Stimulated activated naive CD8-positive, alpha-beta T cell treated with anti-CD3 and anti-CD28 coated beads, Interleukin-15, Interleukin-2, amounts not matched to agents 100 ng/mL and 50 ng/mL, for 24 hours (primary cell): ENCODE data around the gene IFT57.

Experiments
- H3K27ac Mint-ChIP-seq: one replicate; pipeline ENCODE4 v1.8.0; 2021; ENCODE audit warnings: mild to moderate bottlenecking, mixed read lengths
- H3K27me3 Mint-ChIP-seq: one replicate; pipeline ENCODE4 v1.8.0; 2021; ENCODE audit warnings: mixed read lengths
- H3K36me3 Mint-ChIP-seq: one replicate; pipeline ENCODE4 v1.8.0; 2021; ENCODE audit warnings: low read depth, mixed read lengths
- H3K4me1 Mint-ChIP-seq: one replicate; pipeline ENCODE4 v1.8.0; 2021; ENCODE audit warnings: low read depth, mixed read lengths
- H3K4me3 Mint-ChIP-seq: one replicate; pipeline ENCODE4 v1.8.0; 2021; ENCODE audit warnings: mild to moderate bottlenecking, mixed read lengths
- H3K9me3 Mint-ChIP-seq: one replicate; pipeline ENCODE4 v1.8.0; 2021; ENCODE audit warnings: mixed read lengths

The IFT57 gene

DNA sequence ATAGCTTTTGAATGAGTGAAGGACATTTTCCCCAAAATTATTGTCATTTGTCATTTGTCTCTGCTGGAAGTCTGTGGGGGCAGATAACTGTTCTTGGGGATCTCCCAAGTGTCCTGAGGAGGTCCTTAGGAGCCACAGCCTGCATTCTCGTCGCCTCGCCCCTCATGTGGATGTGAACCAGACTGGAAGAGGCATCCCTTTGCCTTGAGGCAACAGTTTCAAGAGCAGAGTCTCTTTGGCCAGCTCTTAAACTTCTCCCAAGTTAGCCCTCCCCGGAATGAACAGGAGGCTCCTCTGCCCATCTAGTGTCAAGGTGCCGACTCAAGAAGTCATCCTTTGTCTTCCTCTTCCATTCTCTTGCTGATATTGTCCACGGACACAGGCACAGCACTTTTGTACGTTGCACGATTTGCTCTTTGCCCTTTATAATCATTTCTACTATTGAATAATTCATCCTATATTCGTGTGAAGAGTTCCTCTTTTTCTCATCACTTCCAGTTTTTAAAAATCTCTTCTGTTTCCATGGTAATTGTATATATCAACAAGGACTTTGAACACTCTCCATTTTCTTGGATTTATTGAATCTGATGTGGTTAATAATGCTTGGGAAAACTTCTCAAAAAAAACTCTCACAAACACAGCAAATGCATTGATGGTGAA, 90.6 kb downstream of the IFT57 start:
- Mint-ChIP-seq H3K27me3 (no peaks in the 10 kb centered on the region), H3K4me1 (peaks cover 92% of the 10 kb centered on the region), H3K4me3 (peak overlapping the region; percentile 65), H3K36me3 (peaks cover 79% of the 10 kb centered on the region), H3K27ac (peak overlapping the region; percentile 84), H3K9me3 (peaks cover 12% of the 10 kb centered on the region)

DNA sequence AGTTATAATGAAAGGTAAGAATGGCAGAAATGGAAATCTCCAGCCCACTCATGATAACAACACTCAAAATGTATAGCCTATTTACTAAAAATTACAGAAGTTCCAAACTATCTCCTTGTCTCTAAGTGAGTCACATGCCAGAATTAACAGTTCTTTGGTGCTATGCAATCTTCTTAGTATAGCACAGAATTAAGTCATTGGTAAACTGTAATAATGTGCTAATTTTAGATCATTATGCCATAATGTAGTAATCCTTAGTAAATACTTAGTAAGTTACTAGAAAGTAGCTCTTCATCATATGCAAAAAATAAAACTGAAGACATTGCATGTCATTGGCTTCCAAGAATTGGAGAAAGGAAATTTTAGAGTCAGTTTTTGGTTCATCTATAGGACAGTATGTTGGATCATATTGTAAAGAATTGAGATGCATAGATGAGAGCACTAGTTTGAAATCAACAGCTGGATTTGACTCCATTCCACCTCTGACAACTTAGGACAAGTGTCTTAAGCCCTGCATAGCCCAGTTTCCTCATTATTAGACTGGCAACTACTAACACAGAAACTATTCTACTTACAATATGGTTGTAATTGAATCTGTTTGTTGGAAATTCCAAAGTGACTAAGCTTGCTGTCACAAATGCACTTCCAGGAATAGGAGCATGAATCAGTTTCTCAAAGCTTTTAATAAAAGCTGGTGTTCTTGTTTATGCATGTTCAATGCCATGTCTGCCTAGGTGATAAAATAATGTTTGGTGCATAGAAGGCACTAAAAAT, 91.3 kb downstream of the IFT57 start:
- Mint-ChIP-seq H3K4me3 (peak overlapping the region; percentile 65), H3K36me3 (peaks cover 76% of the 10 kb centered on the region), H3K27me3 (no peaks in the 10 kb centered on the region), H3K27ac (peak overlapping the region; percentile 84), H3K4me1 (peaks cover 92% of the 10 kb centered on the region), H3K9me3 (peaks cover 7% of the 10 kb centered on the region)

DNA sequence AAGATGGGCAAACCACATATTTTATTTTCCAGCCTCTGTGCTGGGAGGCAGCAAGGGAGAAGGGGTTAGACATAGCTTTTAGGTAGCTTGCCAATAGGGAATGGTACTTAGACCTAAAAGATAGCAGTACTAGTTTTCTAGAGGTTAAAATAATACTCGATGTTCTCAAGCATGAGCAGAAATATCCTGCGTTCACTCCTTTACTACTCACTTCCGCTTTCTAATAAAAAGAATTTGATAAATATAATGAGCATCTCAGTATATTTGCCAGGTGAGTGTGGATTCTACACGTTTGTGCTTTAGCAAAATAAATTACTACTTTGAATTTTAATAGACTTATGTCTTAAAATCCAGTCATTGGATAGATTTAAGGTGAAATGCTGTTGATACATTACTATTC, 92.0 kb downstream of the IFT57 start:
- Mint-ChIP-seq H3K36me3 (peaks cover 75% of the 10 kb centered on the region), H3K4me1 (peaks cover 87% of the 10 kb centered on the region), H3K9me3 (peaks cover 7% of the 10 kb centered on the region), H3K4me3 (peak overlapping the region; percentile 65), H3K27me3 (no peaks in the 10 kb centered on the region), H3K27ac (peak overlapping the region; percentile 84)

DNA sequence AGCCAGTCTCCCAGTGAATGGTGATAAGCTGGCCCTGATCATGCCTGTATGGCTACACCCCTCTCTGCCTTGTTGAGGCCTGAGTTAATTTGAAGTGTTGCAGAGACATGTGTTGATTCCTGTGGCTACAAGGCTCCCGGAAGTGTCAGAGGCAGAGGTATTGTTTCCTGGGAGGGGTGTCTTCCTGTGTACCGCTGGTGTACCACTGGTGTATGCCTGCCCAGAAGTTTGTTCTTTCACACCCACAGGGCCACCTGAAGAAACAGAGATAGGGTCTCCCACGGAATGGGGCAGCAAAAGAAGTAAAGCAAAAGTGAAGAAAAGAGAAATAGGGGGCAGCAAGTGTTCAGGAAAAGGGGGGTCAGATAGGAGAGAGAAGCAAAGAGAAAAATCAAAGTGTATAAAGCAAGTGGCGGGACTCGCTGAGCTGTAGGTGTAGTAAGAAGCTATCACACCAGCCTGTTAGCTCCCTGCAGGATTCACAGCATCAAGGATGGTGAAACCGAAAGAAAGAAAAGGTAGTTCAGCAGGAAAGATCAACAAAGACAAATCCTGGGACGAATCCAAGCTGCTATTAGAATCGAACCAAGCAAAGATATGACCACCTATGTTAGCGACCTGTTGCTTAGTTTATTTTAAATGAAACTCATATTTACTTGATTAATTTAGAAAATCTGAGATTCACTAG, 94.8 kb downstream of the IFT57 start:
- Mint-ChIP-seq H3K36me3 (peaks cover 50% of the 10 kb centered on the region), H3K4me3 (peak overlapping the region; percentile 91), H3K27ac (peak overlapping the region; percentile 96), H3K4me1 (peaks cover 87% of the 10 kb centered on the region), H3K9me3 (peaks cover 7% of the 10 kb centered on the region), H3K27me3 (no peaks in the 10 kb centered on the region)

DNA sequence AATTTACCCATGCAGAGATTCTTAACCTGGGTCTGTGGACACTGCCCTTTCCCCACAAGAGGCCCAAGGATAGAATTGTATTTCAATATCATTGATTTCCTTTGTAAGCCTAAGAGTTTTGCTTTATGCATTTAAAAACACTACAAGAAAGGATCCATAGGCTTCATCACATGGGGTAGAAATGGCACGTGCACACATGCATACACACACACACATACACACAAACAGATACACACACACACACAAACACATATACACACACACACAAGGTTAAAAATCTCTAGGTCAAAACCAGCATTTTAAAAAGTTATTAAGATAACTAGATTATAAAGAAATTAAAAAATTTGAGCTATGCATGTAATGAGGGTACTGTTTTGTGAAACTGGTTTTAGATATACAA, 95.9 kb downstream of the IFT57 start:
- Mint-ChIP-seq H3K9me3 (peaks cover 7% of the 10 kb centered on the region), H3K36me3 (peaks cover 39% of the 10 kb centered on the region), H3K27ac (peak overlapping the region; percentile 100), H3K4me3 (peak overlapping the region; percentile 91), H3K4me1 (peaks cover 81% of the 10 kb centered on the region), H3K27me3 (no peaks in the 10 kb centered on the region)

DNA sequence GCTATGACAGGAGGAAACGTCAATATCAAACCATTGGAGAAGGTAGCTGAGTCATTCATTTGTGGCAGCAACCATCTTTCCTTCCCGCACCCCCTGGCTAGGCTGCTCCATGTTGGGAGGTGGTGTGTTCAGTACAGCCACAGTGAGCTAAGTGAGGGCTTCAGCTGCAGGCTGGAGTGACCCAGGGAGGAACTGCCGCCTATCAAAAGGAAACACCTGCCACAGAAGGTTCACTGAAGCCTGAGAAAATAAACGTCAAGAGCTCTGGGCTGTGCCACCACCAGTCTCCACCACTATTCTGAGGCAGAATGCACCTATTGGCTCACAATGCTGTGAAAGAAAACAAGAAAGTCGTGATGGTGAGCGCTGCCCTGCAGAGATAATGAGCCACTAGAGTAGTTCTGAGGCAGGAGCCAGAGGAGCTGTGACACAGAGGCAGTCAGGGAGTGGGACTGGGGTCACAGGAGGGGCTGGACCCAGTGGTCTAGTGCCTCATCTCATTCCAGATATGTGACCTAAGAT, 96.6 kb downstream of the IFT57 start:
- H3K36me3 Mint-ChIP-seq: peaks cover 36% of the 10 kb centered on the region
- H3K27me3 Mint-ChIP-seq: no peaks in the 10 kb centered on the region
- H3K4me3 Mint-ChIP-seq: peak overlapping the region; percentile 91
- H3K4me1 Mint-ChIP-seq: peaks cover 80% of the 10 kb centered on the region
- peaks cover 7% of the 10 kb centered on the region for H3K9me3 Mint-ChIP-seq
- peak overlapping the region; percentile 100 for H3K27ac Mint-ChIP-seq

DNA sequence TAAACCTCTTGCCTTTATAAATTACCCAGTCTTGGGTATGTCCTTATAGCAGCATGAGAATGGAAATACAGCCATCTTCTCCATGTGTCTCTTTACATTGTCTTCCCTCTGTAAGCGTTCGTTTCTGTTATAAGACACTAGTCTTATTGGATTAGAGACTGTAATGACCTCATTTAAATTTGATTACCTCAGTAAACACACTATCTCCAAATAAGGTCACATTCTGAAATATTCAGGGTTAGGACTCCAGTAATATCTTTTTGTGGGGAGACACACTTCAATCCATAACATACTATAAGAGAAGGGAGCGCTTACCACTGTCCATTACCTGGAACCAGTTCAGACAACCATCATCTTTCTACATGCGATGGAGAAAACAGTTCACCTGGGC, 97.1 kb downstream of the IFT57 start:
- Mint-ChIP-seq H3K27ac (peak overlapping the region; percentile 100), H3K4me3 (peak overlapping the region; percentile 91), H3K4me1 (peaks cover 78% of the 10 kb centered on the region), H3K27me3 (no peaks in the 10 kb centered on the region), H3K36me3 (peaks cover 36% of the 10 kb centered on the region), H3K9me3 (peaks cover 7% of the 10 kb centered on the region)

DNA sequence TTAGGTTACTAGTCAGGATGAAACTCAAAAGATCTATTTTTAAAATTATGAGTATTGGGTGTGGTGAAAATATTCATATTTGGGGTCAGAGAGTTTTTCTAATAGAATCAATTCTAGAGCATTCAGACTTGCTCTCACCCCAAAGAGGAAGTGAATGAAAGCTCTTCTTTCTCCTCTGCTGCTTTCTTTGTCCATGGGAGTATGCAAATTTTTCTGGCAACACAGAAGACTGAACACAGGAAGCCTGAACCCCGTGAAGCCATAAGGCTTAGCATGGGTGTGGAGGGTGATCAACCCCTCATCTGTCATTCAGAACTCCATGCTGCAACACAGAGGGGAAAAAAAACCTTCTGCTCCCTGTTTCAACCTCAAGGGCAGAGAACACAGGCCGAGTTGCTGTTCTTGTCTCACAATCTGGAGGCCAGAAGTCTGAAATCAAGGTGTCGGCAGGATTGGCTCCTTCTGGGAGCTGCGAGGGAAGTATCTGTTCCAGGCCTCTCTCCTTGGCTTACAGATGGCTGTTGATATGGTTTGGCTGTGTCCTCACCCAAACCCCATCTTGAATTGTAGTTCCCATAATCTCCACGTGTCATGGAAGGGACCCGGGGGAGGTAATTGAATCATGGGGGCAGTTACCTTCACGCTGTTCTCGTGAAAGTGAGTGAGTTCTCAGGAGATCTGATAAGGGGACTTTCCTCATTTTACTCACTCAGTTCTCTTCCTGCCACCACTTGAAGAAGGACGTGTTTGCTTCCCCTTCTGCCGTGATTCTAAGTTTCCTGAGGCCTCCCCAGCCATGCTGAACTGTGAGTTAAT, 97.7 kb downstream of the IFT57 start:
- H3K27me3 Mint-ChIP-seq: no peaks in the 10 kb centered on the region
- peaks cover 36% of the 10 kb centered on the region for H3K36me3 Mint-ChIP-seq
- H3K9me3 Mint-ChIP-seq: peaks cover 7% of the 10 kb centered on the region
- H3K4me1 Mint-ChIP-seq: peaks cover 79% of the 10 kb centered on the region
- H3K4me3 Mint-ChIP-seq: peak overlapping the region; percentile 91
- peak overlapping the region; percentile 100 for H3K27ac Mint-ChIP-seq

DNA sequence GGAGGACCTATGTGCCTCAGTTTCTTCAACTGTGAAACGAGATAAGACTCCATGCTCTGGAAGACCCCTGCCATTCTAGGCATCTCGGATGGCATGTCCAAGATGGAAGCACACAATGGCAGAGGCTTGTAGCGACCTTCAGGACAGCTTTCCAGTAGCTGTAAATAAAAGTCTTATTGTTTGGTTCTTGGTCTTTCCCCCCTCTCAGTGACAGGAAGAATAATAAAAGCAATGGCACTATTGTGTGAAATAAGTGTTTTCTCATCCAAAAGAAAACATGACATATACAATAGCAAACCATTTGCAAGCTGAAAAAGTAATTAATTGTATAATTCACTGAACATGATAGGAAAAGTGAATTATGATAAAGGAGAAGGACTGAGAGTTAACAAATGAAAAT, 98.9 kb downstream of the IFT57 start:
- H3K27ac Mint-ChIP-seq: peak overlapping the region; percentile 100
- H3K36me3 Mint-ChIP-seq: peaks cover 24% of the 10 kb centered on the region
- H3K4me3 Mint-ChIP-seq: no peak overlapping the region
- H3K27me3 Mint-ChIP-seq: no peaks in the 10 kb centered on the region
- H3K9me3 Mint-ChIP-seq: peaks cover 3% of the 10 kb centered on the region
- H3K4me1 Mint-ChIP-seq: peaks cover 79% of the 10 kb centered on the region

DNA sequence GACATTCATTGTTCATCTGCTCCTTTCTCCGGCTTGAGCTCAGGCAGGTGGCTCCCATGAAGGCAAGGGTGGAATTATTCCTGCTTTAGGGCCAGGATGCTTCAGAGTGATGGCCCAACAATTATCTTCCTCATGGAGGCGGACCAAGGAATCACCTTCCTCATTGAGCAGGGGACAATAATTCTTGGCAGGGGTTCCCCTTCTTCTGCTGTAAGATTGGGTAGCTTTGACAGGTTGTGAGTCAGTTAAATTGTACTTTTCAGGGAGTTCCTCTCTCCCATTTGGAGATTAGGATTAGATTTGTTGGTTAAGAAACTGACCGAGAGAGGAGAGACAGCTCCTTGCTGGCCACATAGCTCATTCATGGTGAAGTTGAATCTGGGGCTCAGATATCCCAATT, 99.9 kb downstream of the IFT57 start:
- Mint-ChIP-seq H3K4me3 (no peak overlapping the region), H3K27ac (peak overlapping the region; percentile 56), H3K27me3 (no peaks in the 10 kb centered on the region), H3K9me3 (no peaks in the 10 kb centered on the region), H3K4me1 (peaks cover 80% of the 10 kb centered on the region), H3K36me3 (peaks cover 13% of the 10 kb centered on the region)

DNA sequence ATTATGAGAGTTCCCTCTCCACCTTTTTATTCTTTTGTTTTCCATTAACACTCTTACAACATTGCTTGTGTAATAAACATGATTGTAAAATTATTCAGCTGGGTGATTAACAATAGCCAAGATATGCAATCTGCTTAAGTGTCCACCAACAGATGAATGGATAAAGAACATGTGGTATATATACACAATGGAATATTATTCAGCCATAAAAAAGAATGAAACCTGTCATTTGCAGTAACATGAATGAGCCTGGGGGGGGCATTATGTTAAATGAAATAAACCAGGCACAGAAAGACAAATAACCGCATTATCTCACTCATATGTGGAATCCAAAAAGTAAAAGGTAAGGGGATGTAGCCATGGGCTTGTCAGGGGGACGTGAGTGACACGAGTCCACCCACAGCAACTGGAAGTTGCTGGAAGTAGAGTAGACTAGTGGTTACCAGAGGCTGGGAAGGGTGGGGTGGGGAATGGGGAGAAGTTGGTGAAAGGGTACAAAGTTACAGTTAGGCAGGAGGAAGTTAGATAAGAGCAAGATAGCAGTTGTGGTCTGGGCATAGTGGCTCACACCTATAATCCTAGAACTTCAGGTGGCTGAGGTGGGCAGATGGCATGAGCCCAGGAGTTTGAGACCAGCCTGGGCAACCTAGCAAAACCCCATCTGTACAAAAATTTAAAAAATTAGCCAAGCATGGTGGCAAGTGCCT, 102.7 kb downstream of the IFT57 start:
- Mint-ChIP-seq H3K4me3 (no peak overlapping the region), H3K27ac (peak overlapping the region; percentile 67), H3K36me3 (no peaks in the 10 kb centered on the region), H3K27me3 (no peaks in the 10 kb centered on the region), H3K4me1 (peaks cover 68% of the 10 kb centered on the region), H3K9me3 (no peaks in the 10 kb centered on the region)

DNA sequence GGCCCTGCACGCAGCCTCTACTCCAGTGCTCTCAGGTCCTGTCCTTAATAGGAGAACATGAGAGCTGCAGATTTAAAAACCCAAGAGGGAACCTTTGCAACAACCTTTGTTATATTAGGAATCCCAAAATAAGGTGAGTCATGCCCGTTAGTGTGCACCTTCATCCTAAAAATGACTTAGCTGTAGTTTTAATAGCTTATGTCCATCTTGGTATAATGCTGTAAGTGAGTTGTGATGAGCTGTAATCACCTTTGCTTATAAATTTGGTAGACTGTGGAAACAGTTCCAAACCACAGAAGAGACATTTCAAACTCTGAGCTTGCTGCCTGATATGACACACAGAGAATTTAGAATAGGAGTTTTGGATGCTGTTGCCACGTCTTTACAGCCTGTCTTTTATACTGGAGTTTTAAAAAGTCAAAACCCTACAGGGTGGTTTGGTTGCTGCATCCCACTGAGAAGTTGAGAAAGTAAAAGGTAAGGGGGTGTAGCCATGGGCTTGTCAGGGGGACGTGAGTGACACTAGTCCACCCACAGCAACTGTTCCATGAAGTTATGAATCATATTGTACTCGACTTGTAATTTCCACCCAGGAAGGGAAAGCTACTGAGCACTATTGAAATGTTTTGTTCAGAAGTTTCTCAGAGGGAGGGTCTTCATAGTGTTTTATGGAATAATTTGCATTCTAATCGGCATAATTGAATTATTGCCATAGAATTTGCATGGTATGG, 104.0 kb downstream of the IFT57 start:
- Mint-ChIP-seq H3K27ac (peak overlapping the region; percentile 67), H3K9me3 (no peaks in the 10 kb centered on the region), H3K36me3 (no peaks in the 10 kb centered on the region), H3K4me3 (peak overlapping the region; percentile 9), H3K4me1 (peaks cover 54% of the 10 kb centered on the region), H3K27me3 (no peaks in the 10 kb centered on the region)

DNA sequence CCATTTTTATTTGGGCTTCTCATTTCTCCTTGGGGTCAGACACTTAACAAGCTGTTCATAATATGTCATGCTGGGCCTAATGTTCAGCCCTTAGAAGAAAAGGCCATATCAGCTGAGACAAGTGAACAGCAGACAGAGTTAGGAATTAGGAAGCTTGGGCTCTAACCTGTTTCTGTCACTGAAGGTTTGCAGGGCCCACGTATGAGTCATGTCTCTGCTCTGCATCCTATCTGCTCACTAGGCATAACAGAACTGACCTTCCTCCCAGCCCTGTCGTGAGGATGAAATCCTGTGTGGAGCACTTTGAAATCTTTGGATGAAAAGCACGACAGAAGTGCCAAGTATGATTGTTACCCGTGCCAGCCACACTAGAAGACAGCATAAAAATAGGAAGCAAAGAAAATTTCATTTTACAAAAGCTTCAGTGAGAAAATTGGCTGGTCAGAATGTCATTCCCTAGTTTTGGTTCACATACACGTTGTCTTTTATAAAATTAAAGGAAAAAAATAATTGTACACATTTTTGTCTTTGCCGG, 104.9 kb downstream of the IFT57 start:
- Mint-ChIP-seq H3K27ac (peak overlapping the region; percentile 67), H3K9me3 (no peaks in the 10 kb centered on the region), H3K4me3 (no peak overlapping the region), H3K27me3 (no peaks in the 10 kb centered on the region), H3K4me1 (peaks cover 45% of the 10 kb centered on the region), H3K36me3 (no peaks in the 10 kb centered on the region)
